Liver (tissue), 3 donors: Measurements from ENCODE around the gene EIPR1.

Experiments
- ATF3 ChIP-seq: IDR thresholded peaks from 2 replicates; pipeline ENCODE4 v1.6.1; 2016; ENCODE audit warnings: antibody characterized with exemption
- CTCF ChIP-seq: fragments of 150-350 bp; IDR thresholded peaks from 2 replicates; pipeline ENCODE4 v1.5.1; 2017; ENCODE audit warnings: improper control_type of control experiment, low read depth, low read length; ENCODE audit not compliant: missing input control
- EGR1 ChIP-seq, 2 donors: IDR thresholded peaks; 2 replicates each; pipeline ENCODE4 v1.6.1; 2016 to 2018; ENCODE audit warnings: antibody characterized with exemption in 2 of 2, low read depth in 2 of 2
- GABPA ChIP-seq, 2 donors: IDR thresholded peaks in 1 of 2; conservative IDR thresholded peaks in 1 of 2; 2 replicates each; pipeline ENCODE4 v1.6.1; 2016; ENCODE audit warnings: antibody characterized with exemption in 2 of 2, mild to moderate bottlenecking in 1 of 2, moderate library complexity in 1 of 2
- HNF4A ChIP-seq, 2 donors: conservative IDR thresholded peaks; 2 replicates each; pipeline ENCODE4 v1.6.1; 2016; ENCODE audit warnings: antibody characterized with exemption in 2 of 2, mild to moderate bottlenecking in 2 of 2
- MAX ChIP-seq: IDR thresholded peaks from 2 replicates; pipeline ENCODE4 v1.6.1; 2016; ENCODE audit warnings: antibody characterized with exemption
- RAD21 ChIP-seq, 2 donors: IDR thresholded peaks; 2 replicates each; pipeline ENCODE4 v1.6.1; 2016; ENCODE audit warnings: antibody characterized with exemption in 2 of 2, mild to moderate bottlenecking in 2 of 2
- REST ChIP-seq: IDR thresholded peaks from 2 replicates; pipeline ENCODE4 v1.6.1; 2016; ENCODE audit warnings: antibody characterized with exemption, mild to moderate bottlenecking
- RXRA ChIP-seq, 2 donors: IDR thresholded peaks; 2 replicates each; pipeline ENCODE4 v1.6.1; 2017 to 2018; ENCODE audit warnings: antibody characterized with exemption in 2 of 2, mild to moderate bottlenecking in 1 of 2
- TAF1 ChIP-seq: conservative IDR thresholded peaks from 2 replicates; pipeline ENCODE4 v1.6.1; 2016; ENCODE audit warnings: antibody characterized with exemption, mild to moderate bottlenecking
- YY1 ChIP-seq: IDR thresholded peaks from 2 replicates; pipeline ENCODE4 v1.6.1; 2016; ENCODE audit warnings: antibody characterized with exemption, mild to moderate bottlenecking
- ZBTB33 ChIP-seq: IDR thresholded peaks from 2 replicates; pipeline ENCODE4 v1.6.1; 2016; ENCODE audit warnings: antibody characterized with exemption
- donor health status: healthy.
- donor health status: healthy.

- no peak for TF ChIP-seq ATF3
- no peak for TF ChIP-seq CTCF
- no peak for TF ChIP-seq REST
- TF ChIP-seq YY1 = no peak
- no peak for TF ChIP-seq RAD21 (IDR thresholded peaks at IDR 0.05)
- TF ChIP-seq GABPA (IDR thresholded peaks at IDR 0.05 in 1 of 2, conservative IDR thresholded peaks at IDR 0.05 in 1 of 2) = no peak
- no peak for TF ChIP-seq MAX
- TF ChIP-seq HNF4A (conservative IDR thresholded peaks at IDR 0.05) = no peak
- no peak for TF ChIP-seq EGR1 (IDR thresholded peaks at IDR 0.05; ENCODE audit: low read depth in 2 of 2)
- no peak for TF ChIP-seq RXRA (IDR thresholded peaks at IDR 0.05)
- no peak for TF ChIP-seq TAF1
- TF ChIP-seq ZBTB33 = no peak
These were observed 45.5 kb downstream of the EIPR1 start for GRCh38 chr2:3332133-3332532.
